ENCODE data around the gene APBB2. TPM values are rescaled to one million over a fixed set of nuclear protein-coding genes. Genes with fewer than 3 reads are reported as not detected.

APBB2 gene
- polyA plus RNA-seq (ENCODE audit: insufficient read length): 67.7 TPM
- long read RNA-seq, donor 1, full-length matches to known transcripts: 4 of 10 reads
- long read RNA-seq, donor 1, partial matches to known transcripts: 6 of 10 reads
- long read RNA-seq, donor 1, other reads (novel, unspliced or antisense): 0 of 10 reads
- long read RNA-seq, donor 2, partial matches to known transcripts: 0 of 6 reads
- long read RNA-seq, donor 2, other reads (novel, unspliced or antisense): 0 of 6 reads
- long read RNA-seq, donor 3, full-length matches to known transcripts: 5 of 5 reads
- long read RNA-seq, donor 3, partial matches to known transcripts: 0 of 5 reads
- long read RNA-seq, donor 3, other reads (novel, unspliced or antisense): 0 of 5 reads
- long read RNA-seq, donor 4, partial matches to known transcripts: 0 of 1 reads
- long read RNA-seq, donor 4, other reads (novel, unspliced or antisense): 0 of 1 reads
- long read RNA-seq, donor 5, partial matches to known transcripts: 6 of 9 reads
- long read RNA-seq, donor 5, other reads (novel, unspliced or antisense): 0 of 9 reads
- long read RNA-seq, donor 6, partial matches to known transcripts: 0 of 8 reads
- long read RNA-seq, donor 6, other reads (novel, unspliced or antisense): 0 of 8 reads
- long read RNA-seq, donor 7, full-length matches to known transcripts: 4 of 4 reads
- long read RNA-seq, donor 7, partial matches to known transcripts: 0 of 4 reads
- long read RNA-seq, donor 7, other reads (novel, unspliced or antisense): 0 of 4 reads
- long read RNA-seq, donor 8: 0 reads

DNA sequence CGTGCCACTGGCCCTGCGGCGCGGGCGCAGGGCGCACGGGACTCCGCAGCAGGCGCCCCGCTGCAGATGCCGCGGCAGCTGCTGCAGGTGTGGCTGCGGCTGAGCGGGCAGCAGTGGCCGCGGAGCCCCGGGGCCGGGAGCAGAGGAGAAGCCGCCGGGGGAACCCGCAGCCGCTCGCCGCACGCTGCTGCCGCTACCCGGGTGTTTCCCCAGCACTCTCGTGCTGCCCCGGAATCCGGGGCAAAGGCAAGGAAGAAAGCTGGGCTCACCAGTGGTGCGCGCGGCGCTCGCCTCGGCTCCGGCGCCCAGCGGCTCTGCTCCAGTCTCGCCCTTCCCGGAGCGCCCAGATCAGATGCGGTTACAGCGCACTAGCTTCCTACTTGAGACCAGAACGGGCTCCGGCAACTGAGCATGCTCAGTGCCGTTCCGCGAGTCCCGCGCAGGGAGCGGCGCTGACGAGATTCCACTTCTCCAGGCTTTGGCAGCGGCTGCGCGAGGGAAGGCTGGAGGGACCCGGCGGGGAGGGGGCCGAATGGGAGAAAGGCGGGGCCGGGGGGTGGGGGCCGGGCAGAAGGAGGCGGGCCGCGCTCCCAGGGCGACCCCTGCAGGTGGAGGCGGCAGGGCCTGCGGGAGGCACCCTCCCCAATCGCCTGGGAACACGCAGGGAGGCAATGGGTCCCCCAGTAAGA is at the start of gene APBB2:
TSS of gene APBB2 (minus strand) at position 407 of the 689 bp plus-strand sequence. CDS start 181,288 bp downstream, outside the sequence.
- peak; percentile 97 for DNase-seq

DNA sequence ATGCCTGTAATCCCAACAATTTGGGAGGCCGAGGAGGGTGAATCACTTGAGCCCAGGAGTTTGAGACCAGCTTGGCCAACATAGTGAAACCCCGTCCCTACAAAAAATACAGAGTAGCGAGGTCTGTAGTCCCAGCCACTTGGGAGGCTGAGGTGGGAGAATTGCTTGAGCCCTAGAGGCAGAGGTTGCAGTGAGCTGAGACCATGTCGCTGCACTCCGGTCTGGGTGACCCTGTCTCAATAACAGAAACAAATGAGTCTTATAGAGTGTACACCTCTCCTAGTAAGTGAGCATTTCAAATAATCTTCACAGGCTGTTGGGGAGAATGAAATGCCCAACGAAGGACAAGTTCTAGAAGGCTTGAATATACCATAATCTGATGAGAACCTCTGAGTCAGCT is 47.9 kb upstream of the APBB2 start:
- no peak for DNase-seq

DNA sequence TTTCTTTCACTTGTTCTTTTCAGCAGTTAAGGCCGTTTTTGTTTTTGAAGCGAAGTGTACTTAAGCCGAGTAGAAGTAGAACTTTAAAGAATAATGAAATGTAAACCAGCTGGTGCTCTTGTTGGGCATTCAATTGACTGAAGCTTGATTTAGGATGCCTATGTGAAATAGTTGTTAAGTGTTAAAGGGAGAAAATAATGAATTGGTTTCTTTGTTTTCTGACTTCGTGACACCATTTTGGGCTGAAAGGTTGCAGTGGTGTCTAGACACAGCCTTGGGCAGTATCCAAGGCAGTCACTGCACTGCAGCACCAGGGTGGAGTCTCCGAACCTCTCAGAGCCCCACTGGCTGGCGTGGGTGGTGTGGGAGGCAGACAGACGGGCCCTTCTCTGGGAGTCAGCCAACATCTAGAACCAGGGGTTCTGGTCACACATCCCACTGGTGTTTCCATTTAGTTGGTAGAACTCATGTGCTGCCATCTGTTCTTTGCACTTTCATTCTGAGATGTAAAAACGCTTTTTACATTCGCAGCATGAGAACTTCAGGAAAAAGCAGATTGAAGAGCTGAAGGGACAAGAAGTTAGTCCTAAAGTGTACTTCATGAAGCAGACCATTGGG is 45.9 kb upstream of the APBB2 start:
- DNase-seq: no peak

DNA sequence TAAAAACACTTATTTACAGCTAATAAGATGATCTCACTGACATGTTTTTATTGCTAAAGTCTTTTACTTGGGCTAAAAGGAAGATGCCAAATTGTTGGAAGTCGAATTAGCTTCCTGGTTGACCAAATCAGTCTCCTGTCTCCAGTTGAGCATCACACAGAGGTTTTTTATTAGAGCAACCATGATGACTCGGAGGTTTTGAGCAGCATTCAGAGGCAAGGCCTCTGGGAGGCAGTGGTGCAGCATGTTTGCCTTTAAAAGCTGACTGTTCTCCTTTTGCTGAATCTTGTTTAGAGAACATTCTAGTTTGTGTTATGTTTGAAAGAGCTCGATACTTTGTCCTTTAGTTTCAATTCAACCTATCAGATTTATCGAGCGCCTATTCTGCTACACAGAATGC is 44.4 kb upstream of the APBB2 start:
- no peak for DNase-seq

DNA sequence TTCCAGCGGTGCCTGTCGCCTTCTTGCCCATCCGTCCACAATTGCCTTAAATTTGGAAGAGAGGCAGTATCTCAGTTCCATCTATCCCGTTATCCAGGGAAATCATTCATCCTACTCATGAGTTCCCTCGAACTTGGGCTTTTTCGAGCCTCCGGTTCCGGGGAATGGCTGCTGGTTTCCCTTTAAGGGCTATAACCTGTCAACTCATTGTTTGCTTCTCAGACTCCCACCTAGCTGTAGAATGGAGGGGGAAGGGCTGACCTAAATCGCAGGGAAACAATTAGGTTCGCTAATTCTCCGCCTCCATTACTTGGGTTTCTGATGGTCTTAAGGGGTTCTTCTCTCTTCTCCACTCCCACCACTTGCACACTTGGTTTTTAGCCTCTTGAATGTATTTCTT is 43.6 kb upstream of the APBB2 start:
- no peak for DNase-seq

DNA sequence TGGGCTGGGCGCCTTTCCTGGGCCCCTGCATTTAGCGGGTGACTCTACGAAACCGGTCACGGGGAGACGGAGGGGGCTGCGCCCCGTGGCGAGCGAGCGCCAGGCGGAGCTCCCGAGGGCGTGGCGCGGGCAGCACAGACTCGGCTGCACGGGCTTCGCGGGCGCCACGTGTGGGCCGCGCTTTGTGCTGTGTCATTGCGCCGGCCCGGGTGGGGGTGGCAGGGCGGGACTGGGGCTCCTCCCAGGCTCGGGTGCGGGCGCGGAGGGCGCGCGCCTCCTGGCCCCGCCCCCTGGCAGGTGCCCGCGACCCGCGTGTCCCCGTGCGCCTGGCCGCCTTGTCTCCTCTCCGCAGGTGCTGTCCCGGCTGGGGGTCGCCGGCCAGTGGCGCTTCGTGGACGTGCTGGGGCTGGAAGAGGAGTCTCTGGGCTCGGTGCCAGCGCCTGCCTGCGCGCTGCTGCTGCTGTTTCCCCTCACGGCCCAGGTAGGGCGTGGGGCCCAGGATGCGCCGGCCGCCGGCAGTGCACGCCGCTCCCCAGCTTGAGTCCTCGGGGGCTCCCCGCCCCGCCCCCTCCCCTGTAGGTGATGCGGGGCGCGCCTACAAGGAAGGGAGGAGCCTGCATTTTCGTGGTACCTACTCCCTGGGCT is 43.0 kb upstream of the APBB2 start:
- no peak for DNase-seq

DNA sequence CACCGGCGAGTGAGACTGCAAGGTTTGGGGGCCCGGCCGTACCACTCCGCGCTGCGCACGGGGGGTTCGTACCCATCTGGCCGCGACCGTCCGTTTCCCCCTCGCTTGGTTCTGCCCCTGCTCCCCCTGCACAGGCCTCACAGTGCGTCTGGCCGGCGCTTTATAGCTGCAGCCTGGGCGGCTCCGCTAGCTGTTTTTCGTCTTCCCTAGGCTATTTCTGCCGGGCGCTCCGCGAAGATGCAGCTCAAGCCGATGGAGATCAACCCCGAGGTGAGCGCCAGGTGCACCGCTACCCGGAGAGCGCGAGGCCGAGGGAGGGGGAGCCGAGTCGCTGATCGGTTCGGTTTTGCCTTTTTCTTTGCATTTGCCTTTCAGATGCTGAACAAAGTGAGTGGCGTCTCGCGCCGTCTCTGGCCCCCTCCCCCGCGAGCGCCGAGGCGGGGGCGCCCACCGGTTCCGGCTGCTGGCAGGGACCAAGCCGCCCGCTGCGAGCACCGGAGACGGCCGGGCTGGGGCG is 42.5 kb upstream of the APBB2 start, which contains the start of gene UCHL1:
TSS of gene UCHL1 (plus strand) at position 189 of the 517 bp plus-strand sequence. CDS start at position 238, 49 bp downstream.
- DNase-seq: peak; percentile 80

DNA sequence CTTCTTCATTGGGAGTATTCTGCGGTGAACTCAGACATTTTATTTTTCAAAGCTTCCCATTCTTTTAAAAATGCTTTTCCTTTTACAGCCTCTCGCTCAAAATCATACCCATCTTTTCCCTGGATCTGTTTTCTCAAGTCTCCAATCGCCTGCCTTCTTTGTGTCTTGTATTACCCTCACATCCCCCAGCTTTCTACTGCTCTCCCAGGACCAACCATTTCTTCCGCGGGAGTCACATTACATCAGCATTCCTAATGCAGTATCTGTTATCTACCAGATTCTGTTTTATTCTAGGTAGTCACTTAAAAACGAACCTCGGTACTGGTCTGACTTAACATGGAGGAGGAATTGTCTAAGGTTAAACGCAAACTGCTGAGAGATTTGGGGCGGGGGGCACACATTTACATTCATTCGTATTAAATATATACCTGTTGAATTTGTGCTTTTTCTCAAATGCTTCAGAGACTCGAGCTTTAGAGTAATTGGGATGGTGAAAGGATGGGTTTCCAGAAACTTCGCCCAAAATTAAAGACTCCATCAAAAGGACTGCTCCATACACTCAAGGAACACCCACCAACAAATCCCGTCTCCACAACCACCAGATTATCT is 41.9 kb upstream of the APBB2 start:
- peak; percentile 34 for DNase-seq

DNA sequence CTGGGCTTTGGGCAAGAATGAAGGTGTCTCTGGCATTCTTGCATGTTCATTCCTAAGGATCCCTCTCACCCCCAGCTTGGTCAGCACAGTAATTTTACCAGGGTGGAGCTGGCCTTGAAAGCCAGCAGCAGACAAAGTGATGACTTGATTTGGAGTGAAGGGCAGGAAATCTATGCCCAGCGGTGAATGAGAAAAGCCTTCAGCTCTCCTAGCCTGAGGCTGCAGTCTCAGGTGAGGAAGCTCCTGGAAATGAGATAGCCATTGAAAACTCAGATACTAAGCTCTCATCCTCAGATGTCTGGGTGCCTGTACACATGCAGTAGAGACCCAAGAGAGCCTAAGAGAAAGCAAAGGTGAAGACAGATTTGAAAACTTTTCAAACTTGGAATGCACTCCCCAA is 31.6 kb upstream of the APBB2 start:
- no peak for DNase-seq

DNA sequence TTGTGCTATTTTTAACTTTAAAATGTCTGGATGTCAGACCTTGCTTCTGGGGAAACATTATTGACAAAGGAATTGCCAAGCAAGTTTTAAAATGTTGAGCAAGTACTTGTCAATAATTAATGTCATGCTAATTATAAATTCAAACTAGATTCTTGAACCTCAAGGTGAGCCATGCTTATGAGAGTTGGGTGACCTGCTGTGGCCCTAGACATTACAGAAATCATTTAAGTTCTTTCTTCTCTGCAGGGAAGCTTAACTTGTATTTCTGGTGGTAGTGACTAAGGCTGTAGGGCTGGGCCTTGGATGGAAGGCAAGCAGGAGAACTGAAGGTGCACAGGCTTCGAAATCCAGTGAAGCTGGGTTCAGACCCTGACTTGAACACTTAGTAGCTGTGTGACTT is 27.6 kb upstream of the APBB2 start:
- DNase-seq: no peak

DNA sequence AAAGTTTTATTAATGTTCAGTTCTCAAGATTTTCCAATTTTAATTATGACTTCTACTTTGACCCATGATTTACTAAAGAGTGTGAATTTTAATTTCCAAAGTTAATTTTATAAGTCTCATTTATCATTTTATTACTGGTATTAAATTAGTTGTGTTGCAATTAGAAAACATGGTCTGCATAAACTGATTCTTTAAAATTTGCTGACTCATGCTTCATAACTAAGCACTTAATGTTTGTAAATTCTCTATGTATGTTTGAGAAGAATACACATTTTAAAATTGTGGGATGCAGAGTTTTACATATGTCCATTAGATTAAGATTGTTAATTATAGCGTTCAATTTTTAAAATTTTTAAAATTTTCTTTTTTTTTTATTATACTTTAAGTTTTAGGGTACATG is 22.2 kb upstream of the APBB2 start:
- no peak for DNase-seq

DNA sequence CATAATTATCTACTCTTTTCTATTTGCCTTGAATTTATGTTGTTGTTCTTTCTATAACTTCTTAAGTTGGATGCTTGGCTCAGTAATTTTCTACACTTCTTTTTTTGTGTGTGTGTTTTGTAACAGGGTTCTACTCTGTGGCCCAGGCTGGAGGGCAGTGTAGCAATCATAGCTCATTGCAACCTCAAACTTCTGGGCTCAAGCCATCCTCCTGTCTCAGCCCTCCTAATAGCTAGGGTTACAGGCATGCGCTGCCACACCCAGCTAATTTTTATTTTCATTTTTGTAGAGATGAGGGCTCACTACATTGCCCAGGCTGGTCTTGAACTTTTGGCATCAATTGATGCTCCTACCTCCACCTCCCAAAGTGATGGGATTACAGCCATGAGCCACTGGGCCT is 21.7 kb upstream of the APBB2 start:
- no peak for DNase-seq

DNA sequence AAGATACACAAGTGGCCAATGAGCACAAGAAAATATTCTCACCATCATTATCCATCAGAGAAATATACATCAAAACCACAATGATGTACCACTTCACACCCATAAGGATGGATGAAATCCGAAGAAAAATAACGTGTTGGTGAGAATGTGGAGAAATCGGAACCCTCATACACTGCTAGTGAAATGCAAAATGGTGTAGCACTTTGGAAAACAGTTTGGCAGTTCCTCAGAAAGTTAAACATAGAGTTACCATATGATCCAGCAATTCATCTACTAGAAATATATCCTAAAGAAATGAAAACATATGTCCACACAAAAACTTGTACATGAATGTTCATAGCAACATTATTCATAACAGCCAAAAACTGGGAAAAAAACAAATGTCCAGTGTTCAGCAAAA is 18.5 kb upstream of the APBB2 start:
- no peak for DNase-seq

DNA sequence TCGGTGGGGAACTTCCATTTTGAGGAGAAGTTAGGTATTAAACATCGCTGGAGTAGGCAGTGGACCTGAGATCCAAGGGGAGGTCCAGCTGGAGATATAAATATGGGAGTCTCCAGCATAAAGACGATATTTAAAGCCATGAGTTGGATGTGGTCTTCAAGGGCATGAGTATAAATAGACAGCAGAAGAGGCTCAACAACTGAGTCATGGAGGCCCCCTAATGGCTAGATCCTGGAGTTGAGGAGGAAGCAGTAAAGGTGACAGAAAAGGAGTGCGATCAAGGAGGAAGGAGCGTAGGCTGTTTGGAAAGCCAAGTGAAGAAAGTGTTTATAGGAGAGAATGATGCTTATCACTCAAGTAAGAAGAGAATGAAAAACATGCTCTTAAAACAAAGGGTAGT is 18.1 kb upstream of the APBB2 start:
- no peak for DNase-seq

DNA sequence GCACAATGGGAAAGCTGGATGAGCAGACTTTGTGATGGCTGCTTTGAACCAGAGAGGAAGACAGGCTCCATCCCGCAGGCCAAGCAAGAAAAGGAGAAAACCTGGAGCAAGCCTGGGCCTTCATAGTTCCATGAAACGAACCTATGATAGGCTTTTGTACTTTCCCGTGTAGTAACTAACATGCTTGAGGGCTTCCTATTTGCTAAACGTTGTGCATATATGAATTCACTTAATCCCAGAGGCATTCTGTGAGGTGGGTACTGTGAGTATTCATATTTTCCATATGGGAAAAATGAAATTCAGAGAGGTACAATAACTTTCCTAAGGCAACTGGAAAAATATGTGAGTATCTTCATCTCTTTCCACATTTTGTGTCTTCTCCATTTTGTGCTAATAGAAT is 13.6 kb upstream of the APBB2 start:
- no peak for DNase-seq

DNA sequence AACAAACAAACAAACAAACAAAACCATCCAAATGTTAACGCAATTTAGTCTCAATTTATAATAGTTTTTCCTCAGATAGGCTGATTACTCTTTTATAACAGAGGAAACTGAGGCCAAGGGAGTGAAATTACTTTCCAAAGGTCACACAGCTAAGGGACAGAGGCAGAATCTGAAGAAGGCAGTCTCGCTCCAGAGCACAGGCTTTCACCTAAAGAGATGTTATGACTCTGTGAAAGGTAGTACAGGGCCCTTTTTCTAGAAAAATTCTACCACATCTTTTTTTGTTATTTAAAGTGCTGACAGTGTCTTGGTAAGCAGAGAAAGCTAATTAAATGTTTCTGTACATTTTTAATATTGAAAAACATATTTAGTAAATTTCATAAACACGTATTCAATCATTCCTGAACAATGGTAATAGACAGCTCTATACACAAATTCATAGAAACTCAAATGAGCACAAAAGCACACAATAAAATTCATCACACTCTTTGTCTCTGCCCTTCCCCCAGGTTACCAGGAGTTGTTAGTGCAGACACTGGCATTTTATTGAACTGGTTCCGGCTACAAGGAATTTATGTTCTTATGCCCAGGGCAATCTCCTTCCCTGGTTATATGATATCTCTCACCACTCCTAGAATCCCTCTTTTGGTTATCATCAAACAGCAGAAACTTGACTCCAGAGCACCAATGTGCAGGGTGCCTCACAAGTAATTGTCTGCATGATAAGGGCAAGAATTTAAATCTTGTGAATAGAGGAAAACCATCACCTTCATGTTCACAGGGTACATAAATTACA is 7.7 kb upstream of the APBB2 start:
- DNase-seq: no peak

DNA sequence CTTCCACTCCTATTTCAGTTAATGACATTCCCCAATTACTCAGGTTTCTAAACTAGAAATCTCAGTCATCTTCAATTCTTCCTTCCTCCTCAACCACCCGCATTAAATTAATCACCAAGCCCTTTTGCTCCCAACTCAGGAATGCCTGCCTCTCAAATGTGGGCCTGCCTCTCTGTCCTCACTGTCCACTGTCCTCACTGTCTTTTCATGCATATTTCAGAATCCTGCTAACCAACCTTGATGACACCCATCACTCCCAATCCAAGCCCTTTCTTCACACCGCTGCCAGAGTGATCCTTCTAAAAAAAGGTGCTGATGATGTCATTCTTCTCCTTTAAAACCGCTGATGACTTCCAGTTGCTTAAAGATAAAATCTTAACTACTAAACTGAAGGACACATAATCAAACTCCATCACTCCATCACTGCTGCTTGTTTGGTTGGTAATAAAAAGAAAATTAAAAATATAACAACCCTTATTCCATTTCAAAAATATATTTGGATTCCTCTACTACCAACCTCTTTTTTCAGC is 5.1 kb upstream of the APBB2 start:
- DNase-seq: no peak

DNA sequence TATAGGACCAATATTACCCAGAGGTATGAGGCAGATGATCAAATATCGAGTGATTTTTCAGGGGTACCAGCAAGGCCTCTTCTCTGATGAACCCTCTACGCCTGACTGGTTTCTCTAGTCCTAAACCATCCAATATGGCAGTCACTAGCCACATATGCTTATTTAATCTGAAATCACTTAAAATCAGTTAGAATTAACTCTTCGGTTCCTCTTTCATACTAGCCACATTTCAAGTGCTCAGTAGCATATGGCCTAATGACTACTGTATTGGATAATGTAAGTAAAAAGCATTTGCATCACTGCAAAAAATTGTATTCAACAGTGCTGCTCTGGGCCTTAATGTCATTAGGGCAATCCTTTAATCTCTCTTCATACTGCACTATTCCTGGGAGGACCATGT is 4.4 kb upstream of the APBB2 start:
- no peak for DNase-seq

DNA sequence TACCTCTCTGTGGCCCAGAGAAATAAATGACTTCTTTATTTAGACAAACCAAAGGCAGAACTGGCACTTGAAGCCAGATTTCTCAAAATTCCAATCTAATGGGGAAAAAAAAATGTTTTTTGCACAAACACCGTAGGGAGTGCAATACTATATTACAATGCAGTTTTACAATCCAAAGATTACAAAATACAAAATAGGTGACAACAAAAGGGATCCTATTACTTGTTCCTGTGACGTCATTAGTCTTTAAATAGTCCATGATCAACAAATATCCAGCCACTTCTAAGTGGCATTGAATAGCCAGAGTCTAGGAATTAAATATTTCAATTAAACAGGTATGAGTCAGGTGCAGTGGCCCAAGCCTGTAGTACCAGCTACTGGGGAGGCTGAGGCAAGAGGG is 3.0 kb upstream of the APBB2 start:
- no peak for DNase-seq

DNA sequence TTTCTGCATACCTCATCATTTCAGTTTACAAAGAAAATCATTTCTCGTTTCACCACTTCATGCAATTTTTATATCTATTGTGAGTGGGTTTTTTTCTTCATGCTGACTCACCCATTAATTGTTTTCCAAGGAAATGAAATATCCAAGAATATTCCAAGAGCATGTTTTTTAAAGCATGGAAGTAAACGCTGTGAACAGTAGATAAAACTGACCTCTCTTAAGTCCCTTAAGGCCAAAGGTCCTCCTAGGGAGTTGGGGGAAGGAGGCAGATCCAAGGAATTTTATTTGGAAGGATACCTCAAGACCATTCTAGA is 2.6 kb upstream of the APBB2 start:
- no peak for DNase-seq

All from left kidney (tissue), 8 donors.